ENCODE data around the gene PDE8A. TPM values are rescaled to one million over a fixed set of nuclear protein-coding genes. Genes with fewer than 3 reads are reported as not detected.

PDE8A gene
- total RNA-seq, 1 donor from 2014 or later: 43.4 TPM

DNA sequence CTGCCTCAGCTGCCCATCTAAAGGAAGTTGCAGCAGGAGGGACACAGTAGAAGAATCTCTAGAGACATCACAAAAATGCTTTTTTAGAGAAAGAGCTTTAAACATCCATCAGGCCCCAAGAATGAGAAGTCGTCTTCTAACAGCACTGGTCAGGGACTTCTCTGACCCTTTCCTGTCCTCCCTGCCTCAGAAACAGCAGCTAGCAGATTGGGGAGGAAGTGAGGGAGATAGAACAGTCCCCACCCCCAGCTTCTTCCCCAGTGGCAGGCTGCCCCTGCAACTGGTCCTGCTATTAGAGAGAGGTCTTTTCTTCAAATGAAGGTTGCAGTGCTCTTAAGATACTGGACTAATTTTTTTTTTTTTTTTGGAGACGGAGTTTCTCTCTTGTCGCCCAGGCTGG is 55.1 kb downstream of the PDE8A start:
- TF ChIP-seq, protein P1, sequence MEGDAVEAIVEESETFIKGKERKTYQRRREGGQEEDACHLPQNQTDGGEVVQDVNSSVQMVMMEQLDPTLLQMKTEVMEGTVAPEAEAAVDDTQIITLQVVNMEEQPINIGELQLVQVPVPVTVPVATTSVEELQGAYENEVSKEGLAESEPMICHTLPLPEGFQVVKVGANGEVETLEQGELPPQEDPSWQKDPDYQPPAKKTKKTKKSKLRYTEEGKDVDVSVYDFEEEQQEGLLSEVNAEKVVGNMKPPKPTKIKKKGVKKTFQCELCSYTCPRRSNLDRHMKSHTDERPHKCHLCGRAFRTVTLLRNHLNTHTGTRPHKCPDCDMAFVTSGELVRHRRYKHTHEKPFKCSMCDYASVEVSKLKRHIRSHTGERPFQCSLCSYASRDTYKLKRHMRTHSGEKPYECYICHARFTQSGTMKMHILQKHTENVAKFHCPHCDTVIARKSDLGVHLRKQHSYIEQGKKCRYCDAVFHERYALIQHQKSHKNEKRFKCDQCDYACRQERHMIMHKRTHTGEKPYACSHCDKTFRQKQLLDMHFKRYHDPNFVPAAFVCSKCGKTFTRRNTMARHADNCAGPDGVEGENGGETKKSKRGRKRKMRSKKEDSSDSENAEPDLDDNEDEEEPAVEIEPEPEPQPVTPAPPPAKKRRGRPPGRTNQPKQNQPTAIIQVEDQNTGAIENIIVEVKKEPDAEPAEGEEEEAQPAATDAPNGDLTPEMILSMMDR (IDR thresholded peaks at IDR 0.05; ENCODE audit: unreplicated experiment): no peak
- H3K36me3 Mint-ChIP-seq (ENCODE audit: low read depth, unreplicated experiment): no peaks in the 10 kb centered on the region
- no peaks in the 10 kb centered on the region for H3K9me3 Mint-ChIP-seq (ENCODE audit: unreplicated experiment)
- DNase-seq (ENCODE audit: low spot score): no peak
- no peak overlapping the region for H3K27ac Mint-ChIP-seq (ENCODE audit: unreplicated experiment)
- peaks cover 30% of the 10 kb centered on the region for H3K4me1 Mint-ChIP-seq (ENCODE audit: unreplicated experiment)
- peaks cover 3% of the 10 kb centered on the region for H3K27me3 Mint-ChIP-seq (ENCODE audit: unreplicated experiment)
- no peak overlapping the region for H3K4me3 Mint-ChIP-seq (ENCODE audit: unreplicated experiment)

DNA sequence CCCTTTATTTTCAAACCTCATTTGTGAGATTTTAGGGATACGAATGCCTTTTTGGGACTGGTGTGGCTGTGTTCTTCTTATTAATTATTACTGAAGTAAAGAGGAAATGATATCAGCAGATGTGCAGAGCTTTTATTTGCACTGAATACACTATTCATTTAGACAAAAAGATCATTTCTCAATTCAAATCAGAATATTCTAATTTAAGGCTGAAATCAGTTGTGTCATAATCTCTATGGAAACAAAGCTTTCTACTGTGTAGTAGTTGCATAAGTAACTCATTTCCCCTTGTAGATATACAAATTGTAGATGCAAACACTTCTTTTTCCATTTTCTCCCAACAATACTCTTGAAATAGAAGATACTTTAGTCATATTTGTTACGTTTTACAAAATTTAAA is 56.0 kb downstream of the PDE8A start:
- Mint-ChIP-seq H3K27ac (ENCODE audit: unreplicated experiment) (no peak overlapping the region), H3K9me3 (ENCODE audit: unreplicated experiment) (no peaks in the 10 kb centered on the region), H3K4me1 (ENCODE audit: unreplicated experiment) (peaks cover 24% of the 10 kb centered on the region), H3K27me3 (ENCODE audit: unreplicated experiment) (peaks cover 4% of the 10 kb centered on the region), H3K36me3 (ENCODE audit: low read depth, unreplicated experiment) (no peaks in the 10 kb centered on the region), H3K4me3 (ENCODE audit: unreplicated experiment) (no peak overlapping the region)
- DNase-seq (ENCODE audit: low spot score): no peak
- TF ChIP-seq, protein P1 (IDR thresholded peaks at IDR 0.05; ENCODE audit: unreplicated experiment): no peak

DNA sequence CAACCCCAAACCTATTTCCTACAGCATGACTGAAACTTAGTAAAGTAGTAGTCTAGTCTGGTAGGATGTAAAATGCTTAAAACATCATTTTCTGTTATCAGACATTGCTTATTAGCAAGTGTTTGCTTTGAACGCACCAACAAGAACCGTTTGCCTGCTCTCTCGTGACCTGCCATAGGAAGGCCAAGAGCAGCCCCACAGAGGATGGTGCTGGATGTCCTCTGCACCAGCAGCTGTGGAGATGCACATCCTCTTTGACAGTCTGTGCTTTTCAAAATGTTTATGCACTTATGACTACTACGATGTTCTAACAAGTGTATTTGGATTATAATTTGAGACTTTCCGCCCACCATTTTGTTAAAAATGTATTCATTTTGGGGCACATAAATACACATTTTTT is 59.6 kb downstream of the PDE8A start:
- no peak for DNase-seq (ENCODE audit: low spot score)
- Mint-ChIP-seq H3K9me3 (ENCODE audit: unreplicated experiment) (no peaks in the 10 kb centered on the region), H3K4me3 (ENCODE audit: unreplicated experiment) (no peak overlapping the region), H3K36me3 (ENCODE audit: low read depth, unreplicated experiment) (no peaks in the 10 kb centered on the region), H3K27me3 (ENCODE audit: unreplicated experiment) (peaks cover 4% of the 10 kb centered on the region), H3K27ac (ENCODE audit: unreplicated experiment) (no peak overlapping the region), H3K4me1 (ENCODE audit: unreplicated experiment) (peaks cover 31% of the 10 kb centered on the region)
- TF ChIP-seq, protein P1 (IDR thresholded peaks at IDR 0.05; ENCODE audit: unreplicated experiment): no peak

DNA sequence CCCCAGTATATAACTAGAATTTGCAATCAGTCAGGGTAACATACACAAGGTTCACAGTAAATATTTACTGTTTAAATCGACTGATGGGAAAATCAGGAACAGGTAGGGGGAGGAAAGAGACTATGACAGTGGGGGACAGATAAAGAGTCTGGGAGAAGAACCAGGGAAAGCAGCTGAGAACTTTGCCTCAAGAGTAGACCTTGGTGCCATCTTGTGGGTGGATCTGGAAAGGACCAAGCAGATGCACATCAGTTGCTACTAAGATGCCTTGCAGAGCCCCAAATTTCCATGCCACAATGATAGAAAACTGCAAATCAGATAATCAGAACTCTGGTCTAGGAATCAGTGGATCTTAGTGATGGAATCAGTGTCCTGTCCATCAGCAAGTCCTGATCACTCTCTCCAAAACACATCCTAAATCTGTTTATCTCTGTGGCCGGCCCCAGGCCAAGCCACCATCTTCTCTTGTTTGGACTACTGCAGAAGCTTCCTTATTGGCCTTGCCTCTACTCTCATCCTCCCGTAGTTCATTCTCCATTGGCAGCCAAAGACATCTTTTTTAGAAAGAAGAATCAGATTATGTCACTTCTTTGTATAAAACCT is 62.7 kb downstream of the PDE8A start:
- Mint-ChIP-seq H3K27ac (ENCODE audit: unreplicated experiment) (peak overlapping the region; percentile 49), H3K9me3 (ENCODE audit: unreplicated experiment) (no peaks in the 10 kb centered on the region), H3K4me3 (ENCODE audit: unreplicated experiment) (no peak overlapping the region), H3K36me3 (ENCODE audit: low read depth, unreplicated experiment) (no peaks in the 10 kb centered on the region), H3K27me3 (ENCODE audit: unreplicated experiment) (peaks cover 2% of the 10 kb centered on the region), H3K4me1 (ENCODE audit: unreplicated experiment) (peaks cover 35% of the 10 kb centered on the region)
- DNase-seq (ENCODE audit: low spot score): peak; percentile 59
- TF ChIP-seq, protein P1 (IDR thresholded peaks at IDR 0.05; ENCODE audit: unreplicated experiment): no peak

DNA sequence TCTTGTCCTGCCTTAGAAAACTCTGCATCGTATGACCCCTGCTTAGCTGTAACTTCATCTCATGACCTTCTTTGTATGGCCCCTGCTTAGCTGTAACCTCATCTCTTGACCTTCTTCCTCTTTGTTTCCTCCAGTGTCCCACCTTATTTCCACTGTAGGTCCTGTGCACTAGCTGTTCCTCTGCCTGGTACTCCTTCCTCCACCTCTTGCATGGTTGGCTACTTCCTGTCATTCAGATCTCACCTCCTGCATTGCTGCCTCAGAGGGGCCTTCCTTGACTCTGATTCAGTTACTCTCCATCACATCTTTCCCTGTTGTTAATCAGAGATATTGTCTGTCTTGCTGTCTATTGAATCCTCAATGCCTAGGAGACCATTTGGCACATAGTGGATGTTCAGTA is 63.2 kb downstream of the PDE8A start:
- TF ChIP-seq, protein P1 (IDR thresholded peaks at IDR 0.05; ENCODE audit: unreplicated experiment): no peak

More for the DNA sequence above, 63.2 kb downstream of the PDE8A start:
- H3K4me1 Mint-ChIP-seq (ENCODE audit: unreplicated experiment): peaks cover 35% of the 10 kb centered on the region
- no peak overlapping the region for H3K4me3 Mint-ChIP-seq (ENCODE audit: unreplicated experiment)
- DNase-seq (ENCODE audit: low spot score): no peak
- H3K27ac Mint-ChIP-seq (ENCODE audit: unreplicated experiment): peak overlapping the region; percentile 49
- H3K36me3 Mint-ChIP-seq (ENCODE audit: low read depth, unreplicated experiment): no peaks in the 10 kb centered on the region
- no peaks in the 10 kb centered on the region for H3K9me3 Mint-ChIP-seq (ENCODE audit: unreplicated experiment)
- peaks cover 2% of the 10 kb centered on the region for H3K27me3 Mint-ChIP-seq (ENCODE audit: unreplicated experiment)

Measured in endothelial cell (in vitro differentiated cells).